ENCODE results near the gene KIF16B.

DNA sequence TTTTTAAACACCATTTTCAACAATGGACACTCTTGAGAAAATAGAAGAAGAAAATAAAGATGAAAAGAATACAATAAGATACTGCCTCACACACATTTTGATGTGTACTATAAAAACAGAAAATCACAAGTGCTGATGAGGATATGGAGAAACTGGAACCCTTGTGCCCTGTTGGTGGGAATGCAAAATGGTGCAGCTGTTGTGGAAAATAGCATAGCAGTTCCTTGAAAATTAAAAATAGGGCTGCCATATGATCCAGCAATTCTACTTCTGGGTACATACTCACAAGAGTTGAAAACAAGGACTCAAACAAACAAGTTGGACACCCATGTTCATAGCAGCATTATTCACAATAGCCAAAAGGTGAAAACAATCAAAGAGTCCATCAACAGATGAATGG, 173.0 kb downstream of the KIF16B start:
- no peak for TF ChIP-seq CTCF (IDR thresholded peaks at IDR 0.05)
- TF ChIP-seq ZFX (IDR thresholded peaks at IDR 0.05; ENCODE audit: borderline replicate concordance), result no peak
